HG03108 (cell line): Measurements from ENCODE around the gene SLC30A3.

ENCODE experiments used
- ATAC-seq: cut with Tn5 transposase; IDR thresholded peaks from one replicate; pipeline ENCODE4 v1.9.1; 2021; ENCODE audit warnings: moderate library complexity; ENCODE audit not compliant: unreplicated experiment

Gene SLC30A3

DNA sequence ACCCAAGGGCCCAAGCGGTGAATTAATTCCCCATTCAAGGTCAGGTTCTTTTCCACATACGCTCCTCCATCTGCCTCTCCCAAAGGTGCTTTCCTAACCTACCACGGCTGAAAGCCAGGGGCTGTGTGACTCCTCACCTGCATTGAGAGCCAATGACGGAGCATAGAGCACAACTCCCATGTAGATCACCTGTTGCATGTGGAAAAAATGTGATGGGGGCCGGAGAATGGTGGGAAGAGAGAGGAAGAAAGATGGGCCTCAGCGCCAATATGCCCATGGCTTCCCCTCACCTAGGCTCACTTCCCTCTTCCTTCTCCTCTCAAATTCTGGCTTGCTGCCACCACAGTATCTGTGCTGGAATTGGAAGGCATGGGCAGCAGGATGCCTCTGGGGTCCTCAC, 56.5 kb downstream of the SLC30A3 start:
- ATAC-seq = no peak

DNA sequence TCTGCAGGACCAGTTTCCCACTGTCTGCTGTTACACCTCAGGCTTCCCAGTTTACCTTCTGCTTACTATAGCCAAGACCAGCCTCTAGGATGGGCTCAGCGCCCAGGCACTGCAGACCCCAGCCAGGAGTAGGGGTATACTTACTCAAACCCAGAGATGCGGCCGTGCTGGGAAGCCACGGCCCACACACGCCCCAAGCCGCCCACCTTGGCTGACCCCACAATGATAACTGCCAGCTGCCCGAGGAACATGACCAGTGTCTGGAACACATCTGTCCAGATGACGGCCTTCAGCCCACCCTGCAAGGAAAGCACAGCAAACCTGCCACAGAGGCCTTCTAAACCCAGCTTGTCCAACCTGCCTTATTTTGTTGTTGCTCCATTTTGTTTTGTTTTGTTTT, 57.6 kb downstream of the SLC30A3 start:
- no peak for ATAC-seq

DNA sequence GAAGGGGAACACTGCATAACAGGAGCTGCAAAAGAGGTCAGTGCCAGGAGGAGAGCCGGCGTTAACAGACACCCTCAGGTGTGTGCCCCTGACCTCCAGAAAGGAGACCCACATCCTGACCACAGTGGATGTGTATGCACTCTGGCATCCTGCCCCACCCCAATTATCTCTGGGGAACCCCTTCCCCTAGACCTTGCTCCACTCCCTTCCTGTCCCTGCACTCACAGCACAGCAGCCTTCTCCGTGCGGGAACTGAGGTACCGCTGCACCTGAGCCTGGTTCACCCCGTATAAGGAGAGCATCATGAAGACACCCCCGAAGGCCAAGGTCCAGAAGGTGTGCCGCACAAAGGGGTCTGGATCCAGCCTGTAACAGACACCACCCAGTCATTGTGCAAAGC, 58.3 kb downstream of the SLC30A3 start:
- ATAC-seq = no peak

DNA sequence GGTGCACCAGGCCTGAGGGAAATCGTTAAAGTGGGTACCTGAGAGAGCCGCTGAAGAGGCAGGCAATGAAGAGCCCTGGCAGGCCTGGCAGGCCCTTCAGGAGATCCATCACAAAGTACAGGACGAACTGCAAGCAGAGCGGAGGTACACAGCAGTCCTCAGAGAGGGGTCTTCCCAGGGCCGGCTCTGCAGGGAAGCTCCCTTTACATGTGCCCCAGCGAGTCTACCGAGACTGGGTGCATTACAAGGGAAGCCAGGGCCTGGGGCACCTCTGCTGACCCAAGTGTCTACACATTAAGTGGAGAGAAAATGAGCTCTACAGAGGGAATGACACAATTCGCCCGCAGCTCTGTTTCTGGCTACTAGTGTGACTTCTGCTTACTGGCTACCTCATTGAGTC, 59.1 kb downstream of the SLC30A3 start:
- no peak for ATAC-seq
